Measurements from ENCODE around the gene TUBG1.

DNA sequence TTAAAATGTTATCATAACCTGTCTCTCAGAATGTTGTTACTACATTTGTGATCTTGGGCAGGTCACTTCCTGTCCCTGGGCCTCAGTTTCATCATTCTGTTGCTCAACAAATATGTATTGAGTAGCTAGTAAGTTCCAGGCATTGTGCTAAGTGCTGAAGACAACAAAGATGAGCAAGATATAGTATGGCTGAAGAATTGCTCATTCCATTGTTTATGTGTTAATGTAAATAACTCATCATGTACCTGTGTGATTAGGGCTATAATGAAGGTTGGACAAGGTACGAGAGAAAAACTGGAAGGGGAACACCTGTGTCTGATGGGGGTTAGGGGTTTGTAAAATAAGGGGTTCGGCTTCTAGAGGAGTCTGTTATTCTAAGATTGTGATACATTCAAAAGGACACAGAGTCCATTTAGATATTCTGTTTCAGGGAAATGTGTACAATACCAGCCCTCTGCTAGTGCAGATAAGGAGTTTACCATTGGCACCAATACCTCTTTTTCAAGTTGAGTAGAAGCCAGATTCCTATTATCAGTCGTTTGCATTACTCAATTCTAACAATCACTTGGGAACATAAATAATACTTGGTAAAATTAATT, 20.0 kb downstream of the TUBG1 start:
- TF ChIP-seq POLR2A (IDR thresholded peaks at IDR 0.05; ENCODE audit: low read length) (no peak), CHD2 (IDR thresholded peaks at IDR 0.05; ENCODE audit: low read length, partially characterized antibody) (no peak), RFX5 (IDR thresholded peaks at IDR 0.05) (no peak), TFCP2L1 (CRISPR knock-in tag; IDR thresholded peaks at IDR 0.05) (no peak), EHMT2 (IDR thresholded peaks at IDR 0.05; ENCODE audit: low read depth) (no peak), MAX (IDR thresholded peaks at IDR 0.05) (no peak)

Measured in A549 (cell line).